GM12865 (cell line): ENCODE results near the gene KSR1.

Source experiments
- DNase-seq: peaks from one replicate; pipeline ENCODE4 v3.0.0; 2010; ENCODE audit warnings: low read depth
- H3K4me3 ChIP-seq: 2 replicates; pipeline ENCODE4 v1.5.1; 2011; ENCODE audit warnings: mild to moderate bottlenecking, low read depth, low read length, control low read depth
- CTCF ChIP-seq: IDR thresholded peaks from 2 replicates; pipeline ENCODE4 v1.5.1; 2011; ENCODE audit warnings: low read length, control low read depth, low read depth, inconsistent platforms; ENCODE audit not compliant: insufficient read depth; ENCODE audit errors: missing control alignments

The KSR1 gene

DNA sequence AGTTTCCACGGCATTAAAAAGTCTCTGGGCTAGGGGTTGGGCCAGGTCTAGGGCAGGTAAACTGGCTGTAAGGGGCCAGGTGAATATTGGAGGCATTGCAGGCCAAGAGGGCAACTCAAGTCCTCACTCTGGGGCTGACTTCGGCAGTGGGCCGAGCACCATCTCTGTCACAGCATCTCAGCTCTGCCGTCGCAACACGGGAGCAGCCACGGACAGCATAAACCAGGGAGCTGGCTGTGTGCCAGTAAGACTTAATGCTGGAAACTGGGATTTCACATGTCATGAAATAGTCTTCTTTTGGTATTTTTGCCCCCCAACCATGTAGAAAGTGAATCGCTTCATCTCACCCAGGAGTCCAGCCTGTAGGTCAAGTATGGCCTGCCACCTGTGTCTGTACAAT, 162.2 kb downstream of the KSR1 start:
- no peak for DNase-seq
- TF ChIP-seq CTCF = no peak
- no peak overlapping the region for H3K4me3 ChIP-seq

DNA sequence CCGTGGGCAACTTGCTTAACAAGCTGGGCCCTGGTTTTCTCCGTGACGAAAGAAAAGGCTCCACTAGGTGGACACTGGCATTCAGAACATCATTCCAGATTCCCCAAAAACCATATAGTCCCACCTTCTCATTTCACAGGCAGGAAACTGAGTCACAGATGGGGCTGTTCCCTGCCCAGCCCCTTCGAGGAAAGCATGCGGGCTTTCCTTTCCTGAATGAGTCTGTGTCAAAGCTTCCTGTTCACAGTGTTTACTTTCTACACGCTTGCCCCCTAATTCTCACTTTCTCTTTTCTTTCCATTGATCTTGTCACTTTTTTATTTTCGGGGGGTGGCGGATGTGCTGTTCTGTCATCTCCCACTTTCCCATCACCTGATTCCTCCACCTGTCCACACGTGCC, 164.5 kb downstream of the KSR1 start:
- TF ChIP-seq CTCF = no peak
- no peak for DNase-seq
- H3K4me3 ChIP-seq = no peak overlapping the region

DNA sequence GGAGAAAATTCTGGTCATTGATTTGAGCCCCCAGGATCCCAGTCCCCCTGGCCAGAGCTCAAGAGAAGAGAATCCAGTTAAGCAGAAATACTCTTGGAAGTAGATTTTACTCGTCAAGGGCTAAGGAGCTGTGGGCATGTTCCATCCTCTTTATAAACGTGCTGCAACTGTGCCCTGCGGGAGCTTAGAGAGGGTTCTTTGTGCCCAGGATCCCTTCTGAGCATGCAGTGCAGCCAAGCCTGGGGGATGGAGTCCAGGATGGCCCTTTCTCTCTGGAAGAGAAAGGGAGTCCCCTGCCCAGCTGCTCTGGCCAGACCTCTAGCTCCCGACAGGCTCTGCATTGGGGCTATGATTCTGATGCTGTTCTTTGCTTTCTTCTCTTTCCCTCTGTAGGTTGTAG, 165.3 kb downstream of the KSR1 start:
- DNase-seq = no peak
- H3K4me3 ChIP-seq = no peak overlapping the region
- TF ChIP-seq CTCF = no peak

GRCh38 chr17:27621942-27622559, 165.8 kb downstream of the KSR1 start:
- no peak for TF ChIP-seq CTCF
- no peak overlapping the region for H3K4me3 ChIP-seq
- no peak for DNase-seq

DNA sequence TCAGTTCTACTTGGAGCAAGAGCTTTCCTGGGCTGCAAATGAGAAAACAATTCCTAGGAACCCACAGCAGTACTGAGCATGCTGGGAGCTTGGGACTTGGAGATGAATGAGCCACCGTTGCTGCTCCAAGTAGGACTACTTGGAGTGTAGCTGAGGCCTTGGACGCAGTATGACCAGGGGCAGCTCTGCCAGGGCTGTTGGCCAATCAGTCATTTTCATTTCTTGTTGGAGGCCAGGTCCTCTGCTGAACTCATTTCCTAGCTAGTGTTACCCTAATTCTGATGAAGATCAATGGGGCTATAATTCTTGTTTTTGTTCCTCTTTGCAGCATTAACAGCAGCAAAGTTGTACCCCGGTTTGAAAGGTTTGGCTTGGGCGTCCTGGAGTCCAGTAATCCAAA, 166.7 kb downstream of the KSR1 start:
- no peak for TF ChIP-seq CTCF

DNA sequence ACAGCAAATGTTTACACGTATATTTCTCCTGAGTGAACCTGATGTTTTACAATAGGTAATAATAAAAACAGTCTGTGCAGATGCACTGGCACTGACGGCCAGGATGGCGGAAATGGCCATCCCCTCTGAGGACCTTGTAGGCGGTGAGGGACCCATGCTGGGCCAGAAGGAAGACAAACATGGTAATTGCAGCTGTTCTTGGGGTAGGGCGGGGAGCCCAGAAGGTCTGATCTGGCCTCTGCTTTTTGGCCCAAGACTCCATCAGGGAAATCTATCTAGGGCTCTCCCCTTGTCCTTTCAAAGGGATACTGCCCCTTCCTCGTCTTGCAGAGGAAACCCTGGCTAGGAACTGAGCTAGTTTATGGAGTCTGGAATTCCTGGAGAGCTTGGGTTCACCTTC, 167.4 kb downstream of the KSR1 start:
- no peak for DNase-seq
- no peak for TF ChIP-seq CTCF
- H3K4me3 ChIP-seq = no peak overlapping the region

More for the DNA sequence above, 166.7 kb downstream of the KSR1 start:
- H3K4me3 ChIP-seq = no peak overlapping the region
- DNase-seq = no peak

- no peak overlapping the region for H3K4me3 ChIP-seq
- no peak for TF ChIP-seq CTCF
- no peak for DNase-seq
Measured at GRCh38 chr17:27624539-27624938, 168.3 kb downstream of the KSR1 start.
